ENCODE measurements around the gene FASTK.
"Not testable (repeated sequence)": the region's sequence is repeated elsewhere in the genome, so short reads cannot be mapped to it uniquely, and the experiment has no call there.

FASTK gene

GRCh38 chr7:151045967-151046366 lies 34.6 kb downstream of the FASTK start:
- DNase-seq, result no peak

- DNase-seq, result no peak
Measured at GRCh38 chr7:151045262-151045661, 35.3 kb downstream of the FASTK start.

GRCh38 chr7:151043959-151044358 lies 36.6 kb downstream of the FASTK start:
- DNase-seq, result no peak

GRCh38 chr7:151043449-151043848 lies 37.2 kb downstream of the FASTK start:
- not testable (repeated sequence) for DNase-seq

GRCh38 chr7:151040616-151041375 lies 39.8 kb downstream of the FASTK start:
- DNase-seq, result no peak

GRCh38 chr7:151039850-151040548 lies 40.6 kb downstream of the FASTK start:
- DNase-seq, result no peak

GRCh38 chr7:151038951-151039849 lies 41.4 kb downstream of the FASTK start:
- DNase-seq, result peak; percentile 54

GRCh38 chr7:151035902-151036301 lies 44.7 kb downstream of the FASTK start:
- no peak for DNase-seq

GRCh38 chr7:151035026-151035717 lies 45.4 kb downstream of the FASTK start:
- no peak for DNase-seq

- no peak for DNase-seq
Measured at GRCh38 chr7:151034312-151035025, 46.1 kb downstream of the FASTK start.

GRCh38 chr7:151033864-151034249 lies 46.8 kb downstream of the FASTK start:
- no peak for DNase-seq

GRCh38 chr7:151032936-151033863 lies 47.4 kb downstream of the FASTK start:
- no peak for DNase-seq

GRCh38 chr7:151031011-151031410 lies 49.6 kb downstream of the FASTK start:
- DNase-seq, result no peak

GRCh38 chr7:151028948-151029501 lies 51.6 kb downstream of the FASTK start:
- DNase-seq, result no peak

- peak; percentile 97 for DNase-seq
Measured at GRCh38 chr7:151028131-151028947, 52.3 kb downstream of the FASTK start, which contains the start of gene ABCB8. ABCB8 (plus strand) TSS chr7:151028450; CDS start chr7:151028516, 66 bp downstream.

- DNase-seq, result not testable (repeated sequence)
Measured at GRCh38 chr7:151027728-151028130, 52.9 kb downstream of the FASTK start.

- not testable (repeated sequence) for DNase-seq
Measured at GRCh38 chr7:151026771-151027727, 53.6 kb downstream of the FASTK start.
